Ovary (tissue), 3 donors: Measurements from ENCODE around the gene GADD45B.

ENCODE experiments used
- EP300 ChIP-seq: sonication (generic); formaldehyde crosslinking; IDR thresholded peaks from one replicate; pipeline ENCODE4 v1.6.1; 2017; ENCODE audit warnings: antibody characterized with exemption
- TF ChIP-seq, protein P1 (sequence below), 3 donors: fragments of 450-650 bp in 2 of 3; fragments of 200-600 bp in 1 of 3; IDR thresholded peaks; one replicate each; pipeline versions ENCODE4 v1.5.1 to v1.8.0; 2016 to 2022; ENCODE audit warnings: antibody characterized with exemption in 3 of 3, mild to moderate bottlenecking in 1 of 3
- donor health status: DM: no; HTN: no; CAD: no.

DNA sequence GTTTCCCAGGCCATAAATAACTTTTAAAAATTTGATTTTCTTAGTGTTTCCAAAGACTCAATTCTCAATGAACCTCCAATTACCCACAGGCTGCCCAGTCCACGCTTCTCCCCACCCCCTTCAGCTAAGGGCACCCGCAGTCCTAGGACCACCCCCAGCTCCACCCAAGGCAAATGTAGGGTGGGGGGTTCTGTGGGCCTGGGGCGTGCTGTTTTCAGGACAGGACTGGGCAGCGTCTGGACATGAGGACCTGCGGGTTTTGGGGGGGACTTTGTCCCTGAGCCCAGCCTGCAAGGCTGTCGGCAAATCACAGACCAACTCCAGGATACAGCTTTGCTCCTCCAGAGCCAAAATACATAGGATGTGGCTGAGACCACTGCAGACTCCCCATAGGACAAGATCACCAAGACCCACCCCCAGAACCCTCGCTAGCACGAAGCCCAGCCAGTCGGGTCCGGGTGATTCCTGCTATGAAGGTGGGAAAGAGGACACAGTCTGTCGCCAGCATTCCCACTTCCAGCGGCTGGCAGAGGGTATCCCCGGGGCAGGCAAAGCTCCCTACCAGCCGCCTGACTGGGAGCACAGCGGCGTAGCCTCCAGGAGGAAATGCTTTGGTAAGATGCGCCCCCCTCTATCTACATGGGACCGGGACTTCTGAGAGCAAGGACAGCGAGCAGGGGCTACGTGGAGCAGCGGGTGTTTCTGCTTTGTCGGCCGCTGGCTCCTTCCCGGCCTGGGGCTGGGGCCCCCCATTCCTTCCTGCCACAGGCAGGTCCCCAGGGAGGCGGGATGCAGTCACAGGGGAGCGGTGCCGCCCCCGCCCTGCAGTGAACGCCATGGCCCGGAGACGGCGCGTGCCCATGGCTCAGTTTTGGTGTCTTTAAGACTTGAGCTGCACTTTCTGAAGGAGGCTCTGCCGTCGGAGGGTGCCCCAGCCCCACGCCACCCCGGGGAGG lies 46.9 kb upstream of the GADD45B start:
- TF ChIP-seq, protein P1, sequence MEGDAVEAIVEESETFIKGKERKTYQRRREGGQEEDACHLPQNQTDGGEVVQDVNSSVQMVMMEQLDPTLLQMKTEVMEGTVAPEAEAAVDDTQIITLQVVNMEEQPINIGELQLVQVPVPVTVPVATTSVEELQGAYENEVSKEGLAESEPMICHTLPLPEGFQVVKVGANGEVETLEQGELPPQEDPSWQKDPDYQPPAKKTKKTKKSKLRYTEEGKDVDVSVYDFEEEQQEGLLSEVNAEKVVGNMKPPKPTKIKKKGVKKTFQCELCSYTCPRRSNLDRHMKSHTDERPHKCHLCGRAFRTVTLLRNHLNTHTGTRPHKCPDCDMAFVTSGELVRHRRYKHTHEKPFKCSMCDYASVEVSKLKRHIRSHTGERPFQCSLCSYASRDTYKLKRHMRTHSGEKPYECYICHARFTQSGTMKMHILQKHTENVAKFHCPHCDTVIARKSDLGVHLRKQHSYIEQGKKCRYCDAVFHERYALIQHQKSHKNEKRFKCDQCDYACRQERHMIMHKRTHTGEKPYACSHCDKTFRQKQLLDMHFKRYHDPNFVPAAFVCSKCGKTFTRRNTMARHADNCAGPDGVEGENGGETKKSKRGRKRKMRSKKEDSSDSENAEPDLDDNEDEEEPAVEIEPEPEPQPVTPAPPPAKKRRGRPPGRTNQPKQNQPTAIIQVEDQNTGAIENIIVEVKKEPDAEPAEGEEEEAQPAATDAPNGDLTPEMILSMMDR (IDR thresholded peaks at IDR 0.05), result no peak
- TF ChIP-seq EP300, result no peak
